ENCODE measurements around the gene USF2. TPM values are rescaled to one million over a fixed set of nuclear protein-coding genes. Genes with fewer than 3 reads are reported as not detected.
A peak's percentile ranks its signal among the peaks of the same experiment; 100 is the strongest.

The USF2 gene
- total RNA-seq, 4 donors from 2014 or later, result 95.9 to 207 (median 140) TPM

DNA sequence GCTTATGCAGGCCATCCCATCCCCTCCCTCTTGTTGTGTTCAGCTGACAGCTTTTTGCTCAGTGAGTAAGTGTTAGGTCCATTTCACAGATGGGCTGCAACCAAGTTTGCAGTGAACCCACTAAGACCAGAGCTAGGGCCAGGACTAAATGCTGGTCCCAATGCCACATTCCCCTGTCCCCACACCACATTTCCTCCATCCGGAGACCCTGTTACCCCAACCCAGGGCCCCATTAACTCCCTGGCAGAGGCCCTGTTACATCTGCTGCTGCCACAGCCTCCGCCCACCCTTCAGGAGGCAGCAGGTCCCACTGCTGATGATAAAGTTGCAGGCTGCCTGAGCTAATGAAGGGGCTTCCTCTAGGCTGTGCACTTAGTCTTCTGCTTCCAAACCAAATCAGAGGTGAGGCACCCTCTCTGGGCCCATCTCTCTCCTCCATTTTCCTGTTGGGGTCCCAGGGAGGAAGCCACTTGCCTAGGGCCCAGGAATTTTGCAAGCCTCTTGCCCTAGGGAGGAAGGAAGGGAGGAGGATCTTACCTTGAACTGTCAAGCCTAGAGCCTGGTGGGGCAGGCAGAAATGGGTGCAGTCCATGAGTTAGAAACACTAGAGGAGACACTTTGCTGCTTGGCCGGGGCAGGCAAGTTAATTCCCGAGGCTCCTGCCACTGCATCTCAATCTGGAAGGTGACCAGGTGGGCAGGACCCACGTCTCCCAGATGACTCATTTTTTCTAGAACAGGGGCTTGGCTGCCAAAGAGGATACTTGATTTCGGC, 3.4 kb upstream of the USF2 start:
- no peaks in the 10 kb centered on the region for H3K27me3 ChIP-seq
- DNase-seq, result peak; percentile 8
- WGBS, 2 donors (ENCODE audit: low coverage in 1 of 2), result 64% methylated on average over 6 of the region's 6 CpGs; no CpG with 5 or more reads in 1 of the 2 donors
- no peak for TF ChIP-seq POLR2AphosphoS5 (IDR thresholded peaks at IDR 0.05)
- TF ChIP-seq POLR2A (IDR thresholded peaks at IDR 0.05), result no peak
- intact Hi-C loops (cut with DNase I; ENCODE audit: low total_unique reads) (no loop called here), in situ Hi-C loops (cut with MboI; ENCODE audit: low pct_ligation_motif_present in 1 of 4, low pct_unique_long_range_greater_than_20kb in 1 of 4, low sequenced_read_pairs in 3 of 4) (no loop called here)
- H3K4me3 ChIP-seq, result no peak overlapping the region
- no peaks in the 10 kb centered on the region for H3K9me3 ChIP-seq
- no peak overlapping the region for H3K27ac ChIP-seq
- H3K36me3 ChIP-seq, result no peaks in the 10 kb centered on the region
- H3K4me1 ChIP-seq, result peaks cover 0 to 34% (median 14%) of the 10 kb centered on the region in 4 donors

DNA sequence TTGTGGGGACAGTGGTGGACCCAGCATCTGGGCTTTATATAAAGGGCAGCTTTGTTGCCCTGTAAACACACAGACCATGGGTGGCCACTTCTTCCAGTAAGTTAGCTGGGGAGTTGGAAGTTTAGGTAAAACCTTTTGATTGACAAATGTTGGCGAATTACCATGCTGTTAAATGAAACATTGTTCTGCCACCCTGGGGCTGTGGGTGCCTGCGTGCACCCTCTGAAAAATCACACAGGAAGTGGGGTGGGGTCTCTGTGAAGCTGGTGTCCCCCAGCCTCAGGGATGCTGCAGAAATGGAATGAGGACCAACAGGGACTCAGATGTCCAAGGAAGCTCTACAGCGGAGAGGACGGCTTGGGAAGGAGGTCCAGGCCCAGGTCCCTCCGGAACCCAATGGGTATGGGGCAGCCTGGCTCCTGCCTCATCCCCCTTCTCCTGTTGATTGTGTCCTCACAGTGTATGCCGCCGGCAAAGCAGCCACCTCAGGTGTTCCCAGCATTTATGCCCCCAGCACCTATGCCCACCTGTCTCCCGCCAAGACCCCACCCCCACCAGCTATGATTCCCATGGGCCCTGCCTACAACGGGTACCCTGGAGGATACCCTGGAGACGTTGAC, 2.8 kb upstream of the USF2 start:
- H3K27me3 ChIP-seq, result no peaks in the 10 kb centered on the region
- peak; percentile 8 for DNase-seq
- in situ Hi-C loops (cut with MboI; ENCODE audit: low pct_ligation_motif_present in 1 of 4, low pct_unique_long_range_greater_than_20kb in 1 of 4, low sequenced_read_pairs in 3 of 4), result no loop called here
- no peak overlapping the region for H3K4me3 ChIP-seq
- H3K4me1 ChIP-seq, result peaks cover 0 to 36% (median 14%) of the 10 kb centered on the region in 4 donors
- TF ChIP-seq, protein P1, sequence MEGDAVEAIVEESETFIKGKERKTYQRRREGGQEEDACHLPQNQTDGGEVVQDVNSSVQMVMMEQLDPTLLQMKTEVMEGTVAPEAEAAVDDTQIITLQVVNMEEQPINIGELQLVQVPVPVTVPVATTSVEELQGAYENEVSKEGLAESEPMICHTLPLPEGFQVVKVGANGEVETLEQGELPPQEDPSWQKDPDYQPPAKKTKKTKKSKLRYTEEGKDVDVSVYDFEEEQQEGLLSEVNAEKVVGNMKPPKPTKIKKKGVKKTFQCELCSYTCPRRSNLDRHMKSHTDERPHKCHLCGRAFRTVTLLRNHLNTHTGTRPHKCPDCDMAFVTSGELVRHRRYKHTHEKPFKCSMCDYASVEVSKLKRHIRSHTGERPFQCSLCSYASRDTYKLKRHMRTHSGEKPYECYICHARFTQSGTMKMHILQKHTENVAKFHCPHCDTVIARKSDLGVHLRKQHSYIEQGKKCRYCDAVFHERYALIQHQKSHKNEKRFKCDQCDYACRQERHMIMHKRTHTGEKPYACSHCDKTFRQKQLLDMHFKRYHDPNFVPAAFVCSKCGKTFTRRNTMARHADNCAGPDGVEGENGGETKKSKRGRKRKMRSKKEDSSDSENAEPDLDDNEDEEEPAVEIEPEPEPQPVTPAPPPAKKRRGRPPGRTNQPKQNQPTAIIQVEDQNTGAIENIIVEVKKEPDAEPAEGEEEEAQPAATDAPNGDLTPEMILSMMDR (IDR thresholded peaks at IDR 0.05), result no peak
- TF ChIP-seq POLR2AphosphoS5 (IDR thresholded peaks at IDR 0.05) (no peak), EP300 (IDR thresholded peaks at IDR 0.05; ENCODE audit: low read depth) (no peak)
- intact Hi-C loops (cut with DNase I; ENCODE audit: low total_unique reads), result no loop called here
- WGBS, 2 donors (ENCODE audit: low coverage in 1 of 2), result 86% methylated on average over 9 of the region's 10 CpGs; no CpG with 5 or more reads in 1 of the 2 donors
- no peaks in the 10 kb centered on the region for H3K9me3 ChIP-seq
- peaks cover 0 to 6% (median 1%) of the 10 kb centered on the region in 4 donors for H3K36me3 ChIP-seq
- H3K27ac ChIP-seq, result no peak overlapping the region

DNA sequence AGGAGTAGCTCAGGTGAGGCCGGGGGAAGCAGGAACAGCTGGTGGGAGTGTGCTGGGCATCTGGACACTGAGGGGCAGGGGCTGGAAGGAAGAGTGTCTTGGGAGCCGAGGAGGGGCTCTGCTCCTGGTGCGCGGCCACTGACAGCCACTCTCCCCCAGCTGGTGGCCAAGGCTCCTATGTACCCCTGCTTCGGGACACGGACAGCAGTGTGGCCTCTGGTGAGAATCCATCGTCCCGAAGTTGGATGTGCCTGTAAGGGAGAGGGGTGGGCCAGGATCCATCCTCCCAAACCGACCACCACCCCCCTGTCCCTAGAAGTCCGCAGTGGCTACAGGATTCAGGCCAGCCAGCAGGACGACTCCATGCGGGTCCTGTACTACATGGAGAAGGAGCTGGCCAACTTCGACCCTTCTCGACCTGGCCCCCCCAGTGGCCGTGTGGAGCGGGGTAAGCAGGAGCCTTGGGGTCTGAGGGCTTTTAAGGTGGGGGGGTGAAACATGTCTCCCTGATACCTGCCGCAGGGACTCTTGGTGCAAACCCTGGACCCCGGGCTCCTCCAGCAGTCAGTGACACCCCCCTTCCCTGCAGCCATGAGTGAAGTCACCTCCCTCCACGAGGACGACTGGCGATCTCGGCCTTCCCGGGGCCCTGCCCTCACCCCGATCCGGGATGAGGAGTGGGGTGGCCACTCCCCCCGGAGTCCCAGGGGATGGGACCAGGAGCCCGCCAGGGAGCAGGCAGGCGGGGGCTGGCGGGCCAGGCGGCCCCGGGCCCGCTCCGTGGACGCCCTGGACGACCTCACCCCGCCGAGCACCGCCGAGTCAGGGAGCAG, 2.0 kb upstream of the USF2 start:
- H3K4me3 ChIP-seq, result peak overlapping the region; percentile 42 to 85 (median 71)
- intact Hi-C loops (cut with DNase I; ENCODE audit: low total_unique reads) (no loop called here), in situ Hi-C loops (cut with MboI; ENCODE audit: low pct_ligation_motif_present in 1 of 4, low pct_unique_long_range_greater_than_20kb in 1 of 4, low sequenced_read_pairs in 3 of 4) (no loop called here)
- H3K27me3 ChIP-seq, result no peaks in the 10 kb centered on the region
- peaks cover 0 to 14% (median 5%) of the 10 kb centered on the region in 4 donors for H3K36me3 ChIP-seq
- H3K4me1 ChIP-seq, result peaks cover 0 to 36% (median 14%) of the 10 kb centered on the region in 4 donors
- peak overlapping the region; percentile 95 to 99 (median 98) for H3K27ac ChIP-seq
- H3K9me3 ChIP-seq, result no peaks in the 10 kb centered on the region
- 74% methylated on average over 18 of the region's 39 CpGs; no CpG with 5 or more reads in 1 of the 2 donors for WGBS, 2 donors (ENCODE audit: low coverage in 1 of 2)
- TF ChIP-seq POLR2AphosphoS5 (IDR thresholded peaks at IDR 0.05) (no peak), EP300 (IDR thresholded peaks at IDR 0.05; ENCODE audit: low read depth) (no peak), POLR2A (IDR thresholded peaks at IDR 0.05) (no peak)
- TF ChIP-seq, protein P1 (IDR thresholded peaks at IDR 0.05), result no peak
- peak; percentile 29 for DNase-seq

- Histone ChIP-seq H3K27ac (peak overlapping the region; percentile 95 to 99 (median 98)), H3K9me3 (no peaks in the 10 kb centered on the region), H3K4me3 (peak overlapping the region; percentile 42 to 85 (median 71)), H3K27me3 (no peaks in the 10 kb centered on the region), H3K36me3 (peaks cover 0 to 14% (median 5%) of the 10 kb centered on the region in 4 donors), H3K4me1 (peaks cover 0 to 36% (median 14%) of the 10 kb centered on the region in 4 donors)
- TF ChIP-seq EP300 (IDR thresholded peaks at IDR 0.05; ENCODE audit: low read depth), result no peak
- TF ChIP-seq POLR2AphosphoS5 (IDR thresholded peaks at IDR 0.05), result no peak
- TF ChIP-seq, protein P1 (IDR thresholded peaks at IDR 0.05), result no peak
- TF ChIP-seq POLR2A (IDR thresholded peaks at IDR 0.05), result no peak
- WGBS, 2 donors (ENCODE audit: low coverage in 1 of 2), result 0% methylated on average over 23 of the region's 40 CpGs; no CpG with 5 or more reads in 1 of the 2 donors
- intact Hi-C loops (cut with DNase I; ENCODE audit: low total_unique reads), result no loop called here
- in situ Hi-C loops (cut with MboI; ENCODE audit: low pct_ligation_motif_present in 1 of 4, low pct_unique_long_range_greater_than_20kb in 1 of 4, low sequenced_read_pairs in 3 of 4), result no loop called here
- DNase-seq, result peak; percentile 61
Measured at GRCh38 chr19:35267353-35267817, 1.4 kb upstream of the USF2 start.
